Subcutaneous abdominal adipose tissue (tissue), 5 donors: ENCODE measurements around the gene DDX43.

ENCODE experiments used
- H3K27ac ChIP-seq: one replicate; pipeline ENCODE4 v1.7.0; 2013; ENCODE audit warnings: low read depth, mild to moderate bottlenecking, inconsistent platforms, low read length, moderate library complexity
- H3K27me3 ChIP-seq, 5 donors: one replicate each; pipeline ENCODE4 v1.7.0; 2013; ENCODE audit warnings: low read length in 5 of 5, inconsistent platforms in 1 of 5; ENCODE audit not compliant: control insufficient read depth in 5 of 5, insufficient read depth in 4 of 5
- H3K36me3 ChIP-seq, 5 donors: one replicate each; pipeline ENCODE4 v1.7.0; 2013; ENCODE audit warnings: low read length in 5 of 5; ENCODE audit not compliant: control insufficient read depth in 5 of 5, insufficient read depth in 5 of 5
- H3K4me1 ChIP-seq, 5 donors: one replicate each; pipeline ENCODE4 v1.7.0; 2013; ENCODE audit warnings: low read length in 5 of 5, mild to moderate bottlenecking in 3 of 5, moderate library complexity in 1 of 5; ENCODE audit not compliant: control insufficient read depth in 5 of 5, insufficient read depth in 5 of 5
- H3K4me3 ChIP-seq, 5 donors: one replicate each; pipeline ENCODE4 v1.7.0; 2013; ENCODE audit warnings: low read length in 5 of 5, low read depth in 1 of 5
- H3K9ac ChIP-seq, 5 donors: one replicate each; pipeline ENCODE4 v1.7.0; 2013; ENCODE audit warnings: low read length in 5 of 5, mild to moderate bottlenecking in 4 of 5, moderate library complexity in 3 of 5
- H3K9me3 ChIP-seq, 5 donors: one replicate each; pipeline ENCODE4 v1.7.0; 2013; ENCODE audit warnings: low read length in 5 of 5; ENCODE audit not compliant: control insufficient read depth in 5 of 5
- donor health status: healthy.
- donor health status: healthy.
- donor health status: healthy.
- donor health status: healthy.
- donor health status: healthy.

DDX43 gene

DNA sequence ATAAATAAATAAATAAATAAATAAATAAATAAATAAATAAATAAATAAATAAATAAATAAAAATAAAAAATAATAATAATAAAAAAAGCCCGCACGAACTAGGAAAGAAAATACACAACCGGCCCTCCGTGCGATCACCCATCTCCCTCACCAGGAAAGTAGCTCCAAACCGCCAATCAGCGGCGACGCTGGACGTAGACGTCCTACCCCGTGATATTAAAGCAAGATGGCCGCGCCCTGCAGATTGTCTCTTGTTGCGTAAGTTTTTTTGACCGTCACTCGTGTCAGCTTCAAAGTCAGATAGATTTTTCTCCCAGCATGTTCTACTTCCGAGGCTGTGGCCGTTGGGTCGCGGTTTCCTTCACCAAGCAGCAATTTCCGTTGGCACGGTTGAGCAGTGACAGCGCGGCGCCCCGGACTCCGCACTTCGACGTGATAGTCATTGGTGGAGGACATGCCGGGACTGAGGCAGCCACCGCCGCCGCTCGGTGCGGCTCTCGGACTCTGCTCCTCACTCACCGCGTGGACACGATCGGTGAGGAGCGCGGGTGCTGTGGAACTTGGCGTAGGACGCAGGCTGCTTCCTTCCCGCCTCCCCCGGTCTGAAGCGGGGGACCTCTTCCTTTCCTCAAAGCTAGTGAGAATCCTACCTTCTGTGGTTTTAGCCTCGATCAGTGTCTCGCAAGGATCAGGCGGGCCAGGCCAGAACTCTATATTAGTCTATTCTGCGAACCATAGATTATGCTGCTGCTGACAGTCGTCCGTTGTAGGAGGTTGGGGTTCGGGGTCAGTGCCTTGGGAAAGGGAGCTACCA, 67.1 kb downstream of the DDX43 start, which contains the start of gene MTO1:
Gene MTO1, plus strand, starts transcription at position 201 of the 814 bp plus-strand sequence. Its CDS starts 118 bp downstream, at position 319.
- H3K36me3 ChIP-seq = peaks cover 5 to 10% (median 8%) of the 10 kb centered on the region in 5 donors
- H3K9ac ChIP-seq = peak within 1 kb of the TSS; percentile 89 to 98 (median 96)
- no peaks in the 10 kb centered on the region for H3K9me3 ChIP-seq
- H3K27me3 ChIP-seq = no peaks in the 10 kb centered on the region
- peak within 1 kb of the TSS; percentile 99 for H3K27ac ChIP-seq
- H3K4me3 ChIP-seq = peak within 1 kb of the TSS; percentile 86 to 98 (median 86)
- H3K4me1 ChIP-seq = peaks cover 0 to 22% (median 13%) of the 10 kb centered on the region in 5 donors
